ENCODE data around the gene DIO3. TPM values are rescaled to one million over a fixed set of nuclear protein-coding genes. Genes with fewer than 3 reads are reported as not detected.

DIO3 gene
- total RNA-seq, 1 donor from 2014 or later: not detected

DNA sequence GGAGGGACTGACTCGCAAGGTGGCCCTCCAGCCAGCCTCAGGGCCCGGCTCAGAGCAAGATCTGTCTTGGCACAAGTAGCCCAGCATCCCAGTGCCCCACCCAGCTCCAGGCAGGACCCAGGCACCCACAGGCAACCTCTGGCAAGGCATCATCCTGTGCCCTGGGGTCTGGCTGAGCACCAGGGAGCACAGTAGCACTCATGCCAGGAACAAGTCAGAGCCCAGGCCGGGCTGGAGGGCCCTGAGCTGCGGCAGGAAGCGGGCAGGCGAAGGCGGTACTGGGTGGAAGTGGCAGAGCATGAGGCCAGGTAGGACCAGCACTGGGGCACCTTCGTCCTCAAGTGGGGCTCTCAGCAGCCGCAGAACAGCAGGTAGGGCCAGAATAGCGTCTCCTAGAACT, 5.2 kb upstream of the DIO3 start:
- TF ChIP-seq CTCF (IDR thresholded peaks at IDR 0.05; ENCODE audit: partially characterized antibody, unreplicated experiment): no peak
- H3K27ac Mint-ChIP-seq (ENCODE audit: unreplicated experiment): no peak overlapping the region

GRCh38 chr14:101556566-101557320, 4.6 kb upstream of the DIO3 start:
- no peak for TF ChIP-seq CTCF (IDR thresholded peaks at IDR 0.05; ENCODE audit: partially characterized antibody, unreplicated experiment)
- H3K36me3 Mint-ChIP-seq (ENCODE audit: unreplicated experiment): no peaks in the 10 kb centered on the region
- no peak overlapping the region for H3K27ac Mint-ChIP-seq (ENCODE audit: unreplicated experiment)
- H3K4me1 Mint-ChIP-seq (ENCODE audit: low read depth, unreplicated experiment): no peaks in the 10 kb centered on the region
- H3K4me3 Mint-ChIP-seq (ENCODE audit: unreplicated experiment): no peak overlapping the region
- H3K9me3 Mint-ChIP-seq (ENCODE audit: unreplicated experiment): peaks cover 8% of the 10 kb centered on the region
- no peak for DNase-seq
- H3K27me3 Mint-ChIP-seq (ENCODE audit: unreplicated experiment): peaks cover 23% of the 10 kb centered on the region

More for the DNA sequence above, 5.2 kb upstream of the DIO3 start:
- peaks cover 23% of the 10 kb centered on the region for H3K27me3 Mint-ChIP-seq (ENCODE audit: unreplicated experiment)
- no peak for DNase-seq
- H3K4me3 Mint-ChIP-seq (ENCODE audit: unreplicated experiment): no peak overlapping the region
- H3K4me1 Mint-ChIP-seq (ENCODE audit: low read depth, unreplicated experiment): no peaks in the 10 kb centered on the region
- peaks cover 8% of the 10 kb centered on the region for H3K9me3 Mint-ChIP-seq (ENCODE audit: unreplicated experiment)
- H3K36me3 Mint-ChIP-seq (ENCODE audit: unreplicated experiment): no peaks in the 10 kb centered on the region

DNA sequence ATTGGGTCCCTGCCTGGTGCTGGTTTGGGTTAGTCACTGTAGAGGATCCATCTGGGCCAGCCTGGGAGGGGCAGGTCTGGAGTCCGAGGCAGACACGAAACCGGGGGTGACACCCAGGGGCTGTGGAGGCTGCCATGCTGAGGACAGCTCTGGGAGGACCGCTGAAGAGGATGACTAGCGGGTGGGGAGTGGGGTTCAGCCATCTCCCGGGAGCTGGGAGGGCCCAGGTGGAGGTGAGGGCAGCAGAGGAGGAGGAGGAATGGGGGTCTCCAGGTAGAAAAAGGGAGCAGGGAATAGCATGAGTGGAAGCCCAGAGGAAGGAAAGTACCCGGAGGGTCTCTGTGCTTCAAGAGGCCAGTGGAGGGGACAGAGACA, 4.0 kb upstream of the DIO3 start:
- Mint-ChIP-seq H3K27me3 (ENCODE audit: unreplicated experiment) (peaks cover 23% of the 10 kb centered on the region), H3K4me1 (ENCODE audit: low read depth, unreplicated experiment) (no peaks in the 10 kb centered on the region), H3K27ac (ENCODE audit: unreplicated experiment) (no peak overlapping the region), H3K36me3 (ENCODE audit: unreplicated experiment) (peaks cover 4% of the 10 kb centered on the region), H3K9me3 (ENCODE audit: unreplicated experiment) (peaks cover 9% of the 10 kb centered on the region), H3K4me3 (ENCODE audit: unreplicated experiment) (no peak overlapping the region)
- no peak for TF ChIP-seq CTCF (IDR thresholded peaks at IDR 0.05; ENCODE audit: partially characterized antibody, unreplicated experiment)
- no peak for DNase-seq

- H3K36me3 Mint-ChIP-seq (ENCODE audit: unreplicated experiment): peaks cover 4% of the 10 kb centered on the region
Measured at GRCh38 chr14:101557811-101558738, 3.2 kb upstream of the DIO3 start.

More at GRCh38 chr14:101557811-101558738, 3.2 kb upstream of the DIO3 start:
- Mint-ChIP-seq H3K27me3 (ENCODE audit: unreplicated experiment) (peaks cover 29% of the 10 kb centered on the region), H3K27ac (ENCODE audit: unreplicated experiment) (no peak overlapping the region), H3K4me3 (ENCODE audit: unreplicated experiment) (no peak overlapping the region), H3K9me3 (ENCODE audit: unreplicated experiment) (peaks cover 9% of the 10 kb centered on the region), H3K4me1 (ENCODE audit: low read depth, unreplicated experiment) (no peaks in the 10 kb centered on the region)
- TF ChIP-seq CTCF (IDR thresholded peaks at IDR 0.05; ENCODE audit: partially characterized antibody, unreplicated experiment): no peak
- no peak for DNase-seq

Measured in glutamatergic neuron (in vitro differentiated cells).